BJ (cell line): ENCODE measurements around the gene B3GAT1. TPM values are rescaled to one million over a fixed set of nuclear protein-coding genes. Genes with fewer than 3 reads are reported as not detected.

Source experiments
- CTCF ChIA-PET: fragments of 350-600 bp; formaldehyde crosslinking; extraction: SDS; loops from one replicate; lab custom pipeline; 2021; ENCODE audit warnings: antibody characterized with exemption, inconsistent platforms; lab: Yijun Ruan, JAX
- POLR2A ChIA-PET: fragments of 300-600 bp; sonication (Branson Sonifier 250); formaldehyde crosslinking; extraction: SDS; loops from one replicate; lab custom pipeline; 2021; ENCODE audit warnings: antibody characterized with exemption; lab: Charles Lee
- DNase-seq: peaks from one replicate; pipeline ENCODE4 v3.0.0-alpha.2; 2011; ENCODE audit warnings: low read depth
- H3K27me3 ChIP-seq: 2 replicates; pipeline ENCODE4 v1.6.0; 2011; ENCODE audit warnings: low read length; ENCODE audit not compliant: control insufficient read depth, insufficient read depth
- H3K36me3 ChIP-seq: 2 replicates; pipeline ENCODE4 v1.5.1; 2011; ENCODE audit warnings: low read length; ENCODE audit not compliant: control insufficient read depth, insufficient read depth
- H3K4me3 ChIP-seq: 2 replicates; pipeline ENCODE4 v1.5.1; 2011; ENCODE audit warnings: low read depth, mild to moderate bottlenecking, control low read depth, low read length
- polyA plus RNA-seq: library from polyadenylated mRNA; depleted of rRNA; stranded (reverse); fragments of >200 nt; gene quantifications from 2 replicates; pipeline ENCODE4 v1.2.3, GENCODE V29; 2011
- TF ChIP-seq, protein P1 (sequence below): IDR thresholded peaks from 2 replicates; pipeline ENCODE4 v1.5.1; 2011; ENCODE audit warnings: low read depth, mild to moderate bottlenecking, control low read depth, inconsistent platforms, low read length, moderate library complexity; ENCODE audit not compliant: insufficient read depth

B3GAT1 gene
- polyA plus RNA-seq, 1 experiment: not detected

DNA sequence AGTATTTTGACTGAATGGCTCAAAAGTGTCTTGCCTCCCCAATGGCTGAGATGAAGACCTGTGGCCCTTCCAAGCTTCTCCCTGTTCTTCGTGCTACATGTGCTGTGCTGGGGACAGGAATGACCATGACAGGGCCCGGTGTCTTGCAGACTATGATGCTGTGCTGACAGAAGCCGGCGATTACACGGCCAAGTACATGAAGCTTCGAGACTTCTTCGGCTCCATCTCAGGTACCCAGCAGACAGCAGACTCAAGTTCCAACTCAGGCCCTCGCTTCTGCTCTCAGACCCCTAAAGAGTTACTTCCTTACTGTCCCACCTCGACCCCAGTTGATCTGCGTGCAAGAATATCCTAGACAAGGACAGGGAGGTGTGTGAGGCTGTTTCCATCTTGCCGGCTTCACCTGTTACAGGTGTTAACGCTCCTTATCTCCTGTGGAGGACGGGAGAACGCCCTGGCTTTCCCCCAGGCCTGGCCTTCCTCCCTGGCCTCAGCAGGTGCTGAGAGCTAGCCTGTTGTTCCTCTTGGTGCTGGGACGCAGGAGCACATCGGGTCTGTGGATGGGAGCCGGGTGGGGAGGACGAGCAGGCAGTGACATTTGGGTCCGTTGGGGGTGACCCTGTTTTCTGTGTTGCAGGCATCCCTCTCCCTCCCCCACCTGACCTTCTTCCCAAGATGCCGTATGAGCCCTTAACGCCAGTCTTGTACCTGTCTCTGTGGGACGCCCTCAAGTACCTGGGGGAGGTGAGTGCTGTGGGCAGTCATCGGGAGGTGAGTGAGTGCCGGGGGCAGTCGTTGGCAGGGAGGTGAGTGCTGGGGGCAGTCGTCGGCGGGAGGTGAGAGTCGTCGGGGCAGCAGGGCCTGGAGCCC, 42.2 kb downstream of the B3GAT1 start:
- no peak for DNase-seq
- ChIA-PET POLR2A (no interaction called here), CTCF (no interaction called here)
- Histone ChIP-seq H3K36me3 (no peaks in the 10 kb centered on the region), H3K27me3 (no peaks in the 10 kb centered on the region), H3K4me3 (no peak overlapping the region)
- TF ChIP-seq, protein P1, sequence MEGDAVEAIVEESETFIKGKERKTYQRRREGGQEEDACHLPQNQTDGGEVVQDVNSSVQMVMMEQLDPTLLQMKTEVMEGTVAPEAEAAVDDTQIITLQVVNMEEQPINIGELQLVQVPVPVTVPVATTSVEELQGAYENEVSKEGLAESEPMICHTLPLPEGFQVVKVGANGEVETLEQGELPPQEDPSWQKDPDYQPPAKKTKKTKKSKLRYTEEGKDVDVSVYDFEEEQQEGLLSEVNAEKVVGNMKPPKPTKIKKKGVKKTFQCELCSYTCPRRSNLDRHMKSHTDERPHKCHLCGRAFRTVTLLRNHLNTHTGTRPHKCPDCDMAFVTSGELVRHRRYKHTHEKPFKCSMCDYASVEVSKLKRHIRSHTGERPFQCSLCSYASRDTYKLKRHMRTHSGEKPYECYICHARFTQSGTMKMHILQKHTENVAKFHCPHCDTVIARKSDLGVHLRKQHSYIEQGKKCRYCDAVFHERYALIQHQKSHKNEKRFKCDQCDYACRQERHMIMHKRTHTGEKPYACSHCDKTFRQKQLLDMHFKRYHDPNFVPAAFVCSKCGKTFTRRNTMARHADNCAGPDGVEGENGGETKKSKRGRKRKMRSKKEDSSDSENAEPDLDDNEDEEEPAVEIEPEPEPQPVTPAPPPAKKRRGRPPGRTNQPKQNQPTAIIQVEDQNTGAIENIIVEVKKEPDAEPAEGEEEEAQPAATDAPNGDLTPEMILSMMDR: no peak

DNA sequence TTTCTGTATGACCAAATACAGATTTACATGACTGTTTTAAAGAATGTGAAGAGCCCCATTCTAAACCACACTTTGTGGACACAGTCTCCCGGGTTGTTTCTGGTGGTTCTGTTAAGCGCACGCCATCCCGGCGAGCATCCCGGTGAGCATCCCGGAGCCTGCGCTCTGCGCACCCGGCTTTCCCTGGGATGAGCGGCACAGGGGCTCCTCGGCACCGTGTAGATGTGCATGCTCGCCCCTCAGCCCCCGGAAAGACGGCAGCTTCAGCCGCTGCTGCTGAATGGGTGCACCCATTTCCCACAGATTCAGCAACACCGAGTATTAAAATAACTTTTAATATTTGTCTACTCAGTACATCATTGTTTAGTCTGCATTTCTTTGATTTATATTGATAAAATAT, 44.3 kb downstream of the B3GAT1 start:
- ChIA-PET POLR2A (no interaction called here), CTCF (no interaction called here)
- DNase-seq: no peak

DNA sequence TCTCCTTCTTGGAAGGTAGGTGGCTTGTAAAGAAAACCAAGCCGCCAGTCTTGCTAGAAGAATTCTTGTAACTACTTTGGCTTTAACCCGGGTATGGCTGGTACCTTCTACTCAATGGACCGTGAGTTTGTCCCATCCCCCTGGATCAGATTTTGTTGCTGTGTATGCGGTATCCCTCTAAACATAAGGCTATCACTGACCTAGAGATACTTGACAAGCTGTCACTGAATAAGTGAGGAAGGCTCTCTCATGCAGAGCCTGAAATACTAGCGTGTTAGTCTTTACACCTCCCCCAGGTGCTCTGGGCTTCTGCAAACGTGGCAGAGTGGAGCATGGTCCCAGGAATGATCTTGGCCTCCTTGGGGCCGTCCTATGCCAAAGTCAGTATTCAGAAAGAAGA, 45.8 kb downstream of the B3GAT1 start:
- ChIA-PET CTCF (no interaction called here), POLR2A (no interaction called here)
- Histone ChIP-seq H3K36me3 (no peaks in the 10 kb centered on the region), H3K27me3 (no peaks in the 10 kb centered on the region), H3K4me3 (no peak overlapping the region)
- TF ChIP-seq, protein P1: no peak
- no peak for DNase-seq

More for the DNA sequence above, 44.3 kb downstream of the B3GAT1 start:
- TF ChIP-seq, protein P1: no peak
- Histone ChIP-seq H3K4me3 (no peak overlapping the region), H3K27me3 (no peaks in the 10 kb centered on the region), H3K36me3 (no peaks in the 10 kb centered on the region)

DNA sequence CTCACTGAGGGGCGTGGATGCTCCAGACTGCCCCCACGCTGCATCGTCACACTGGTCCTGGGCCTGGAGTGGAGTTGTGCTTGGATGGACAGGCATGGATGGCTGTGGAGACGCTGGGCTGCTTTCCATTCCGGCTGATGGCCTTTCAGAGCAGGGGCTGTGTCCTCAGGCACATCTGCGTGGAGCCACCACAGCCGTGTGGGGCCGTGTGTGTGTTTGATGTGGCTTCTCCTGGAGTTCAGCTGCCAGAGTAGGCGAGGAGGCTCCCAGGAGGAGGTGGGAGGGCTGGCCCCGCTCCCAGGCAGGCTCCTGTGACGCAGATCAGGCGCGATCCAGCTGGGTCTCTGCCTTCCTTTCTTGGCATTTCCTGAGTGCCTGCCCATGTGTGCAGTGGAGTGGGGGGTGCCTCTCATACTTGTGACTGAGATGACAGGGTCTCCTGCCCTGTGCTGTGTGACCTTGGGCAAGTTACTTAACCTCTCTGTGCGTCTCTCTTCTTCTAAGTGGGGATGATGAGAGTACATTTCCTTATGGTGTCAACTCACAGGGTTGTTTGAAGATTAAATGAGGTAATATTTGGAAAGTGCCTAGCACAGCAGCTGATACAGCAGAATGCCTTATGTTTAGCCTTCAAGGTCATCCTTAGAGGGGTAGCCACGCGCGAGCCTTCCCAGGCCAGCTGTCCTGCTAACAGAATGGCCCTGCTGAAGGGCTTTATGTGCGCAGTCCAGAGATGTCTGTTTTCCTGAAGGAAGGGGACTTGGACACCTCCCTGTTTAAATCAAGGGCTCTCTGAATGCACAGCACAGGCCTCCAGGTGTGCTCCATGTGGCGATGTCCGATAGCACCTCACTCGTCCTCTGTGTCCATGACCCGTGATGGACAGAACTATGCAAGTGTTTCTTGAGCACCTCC, 46.8 kb downstream of the B3GAT1 start:
- no peak for DNase-seq
- TF ChIP-seq, protein P1: no peak
- CTCF ChIA-PET: no interaction called here

DNA sequence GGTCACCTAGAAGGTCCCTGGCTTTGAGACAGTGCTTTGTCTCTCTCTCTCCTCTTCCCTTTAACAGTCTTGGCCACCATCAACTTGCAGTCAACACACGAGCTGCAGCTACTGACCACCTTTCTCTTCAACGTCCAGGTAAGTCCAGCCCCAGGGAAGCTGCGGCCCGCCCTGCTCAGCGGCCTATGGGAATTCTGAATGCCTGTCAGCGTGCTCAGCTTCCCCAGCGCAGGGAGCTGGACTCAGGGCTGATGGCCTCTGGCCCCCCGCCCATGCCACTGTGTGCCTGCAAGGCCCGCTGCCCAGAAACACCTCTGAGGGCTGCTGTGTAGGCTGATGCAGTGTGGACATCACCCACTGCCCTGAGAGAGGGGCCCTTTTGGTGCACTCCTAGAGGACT, 47.8 kb downstream of the B3GAT1 start:
- Histone ChIP-seq H3K36me3 (no peaks in the 10 kb centered on the region), H3K4me3 (no peak overlapping the region), H3K27me3 (no peaks in the 10 kb centered on the region)
- POLR2A ChIA-PET: no interaction called here
- no peak for DNase-seq
- TF ChIP-seq, protein P1: no peak
- CTCF ChIA-PET: no interaction called here

More for the DNA sequence above, 46.8 kb downstream of the B3GAT1 start:
- POLR2A ChIA-PET: no interaction called here
- Histone ChIP-seq H3K27me3 (no peaks in the 10 kb centered on the region), H3K36me3 (no peaks in the 10 kb centered on the region), H3K4me3 (no peak overlapping the region)
